Lung (tissue), 12 donors: ENCODE measurements around the gene COPS2. TPM values are rescaled to one million over a fixed set of nuclear protein-coding genes. Genes with fewer than 3 reads are reported as not detected.
A peak's percentile ranks its signal among the peaks of the same experiment; 100 is the strongest.

Source experiments
- ATAC-seq: fragments of 200-7000 bp; cut with Tn5 transposase; one replicate; pipeline ENCODE4 v1.9.1; 2020; ENCODE audit warnings: moderate number of reproducible peaks; ENCODE audit not compliant: insufficient read depth, low FRiP score
- DNase-seq, 3 donors: peaks; one replicate each; pipeline ENCODE4 v3.0.0-alpha.2; 2013 to 2017
- H3K27ac ChIP-seq, 2 donors: one replicate each; pipeline ENCODE4 v1.5.1; 2013; ENCODE audit warnings: mild to moderate bottlenecking in 2 of 2, moderate library complexity in 2 of 2, control low read depth in 1 of 2, inconsistent platforms in 1 of 2, low read depth in 1 of 2, low read length in 1 of 2
- H3K27me3 ChIP-seq, 3 donors: one replicate each; pipeline ENCODE4 v1.5.1; 2013; ENCODE audit warnings: low read length in 2 of 3; ENCODE audit not compliant: control insufficient read depth in 3 of 3, insufficient read depth in 3 of 3
- H3K36me3 ChIP-seq, 4 donors: one replicate each; pipeline ENCODE4 v1.5.1; 2013; ENCODE audit warnings: low read length in 4 of 4, mild to moderate bottlenecking in 1 of 4, moderate library complexity in 1 of 4; ENCODE audit not compliant: control insufficient read depth in 4 of 4, insufficient read depth in 4 of 4
- H3K4me1 ChIP-seq, 5 donors: one replicate each; pipeline ENCODE4 v1.5.1; 2013; ENCODE audit warnings: low read length in 5 of 5, mild to moderate bottlenecking in 2 of 5, moderate library complexity in 1 of 5; ENCODE audit not compliant: control insufficient read depth in 5 of 5, insufficient read depth in 5 of 5
- H3K4me3 ChIP-seq: one replicate; pipeline ENCODE4 v1.5.1; 2013; ENCODE audit warnings: mild to moderate bottlenecking, control low read depth, moderate library complexity
- H3K9ac ChIP-seq, 2 donors: one replicate each; pipeline ENCODE4 v1.5.1; 2013; ENCODE audit warnings: low read length in 2 of 2, control low read depth in 1 of 2; ENCODE audit not compliant: insufficient read depth in 1 of 2
- H3K9me3 ChIP-seq, 4 donors: one replicate each; pipeline ENCODE4 v1.5.1; 2013; ENCODE audit warnings: low read length in 3 of 4, mild to moderate bottlenecking in 1 of 4, moderate library complexity in 1 of 4; ENCODE audit not compliant: control insufficient read depth in 4 of 4, insufficient read depth in 3 of 4
- WGBS, 2 donors: extraction: QIAGEN DNeasy Blood & Tissue Kit; methylation state at CpG; one replicate each; pipeline ENCODE4 v1.1.7; 2013; 5-methylcytosine and 5-hydroxymethylcytosine counted together
- polyA plus RNA-seq, 2 donors: library from polyadenylated mRNA; stranded (reverse); fragments of 200-250 nt; gene quantifications; one replicate each; pipeline ENCODE4 v1.2.1, GENCODE V29; 2013
- total RNA-seq, 2 donors: library from RNA; depleted of rRNA in 1 of 2; stranded (reverse); fragments of >200 nt in 1 of 2; gene quantifications; one replicate each; pipeline ENCODE4 v1.2.1, GENCODE V29; 2014 to 2021
- TF ChIP-seq, protein P1 (sequence below): IDR thresholded peaks from 2 replicates; pipeline ENCODE4 v1.5.1; 2012; ENCODE audit warnings: mild to moderate bottlenecking; ENCODE audit errors: control extremely low read depth, extremely low read depth
- donor health status: control.
- donor health status: control.
- donor health status: Bipolar disorder and iron deficiency.
- donor health status: healthy.
- donor health status: DM: yes; HTN: yes; CAD: no.

COPS2 gene
- total and polyA plus RNA-seq, 4 donors: 36.7 to 117 (median 43.0) TPM

- H3K36me3 ChIP-seq: peaks cover 13 to 24% (median 19%) of the 10 kb centered on the region in 4 donors
- H3K9ac ChIP-seq: no peak overlapping the region
- TF ChIP-seq, protein P1, sequence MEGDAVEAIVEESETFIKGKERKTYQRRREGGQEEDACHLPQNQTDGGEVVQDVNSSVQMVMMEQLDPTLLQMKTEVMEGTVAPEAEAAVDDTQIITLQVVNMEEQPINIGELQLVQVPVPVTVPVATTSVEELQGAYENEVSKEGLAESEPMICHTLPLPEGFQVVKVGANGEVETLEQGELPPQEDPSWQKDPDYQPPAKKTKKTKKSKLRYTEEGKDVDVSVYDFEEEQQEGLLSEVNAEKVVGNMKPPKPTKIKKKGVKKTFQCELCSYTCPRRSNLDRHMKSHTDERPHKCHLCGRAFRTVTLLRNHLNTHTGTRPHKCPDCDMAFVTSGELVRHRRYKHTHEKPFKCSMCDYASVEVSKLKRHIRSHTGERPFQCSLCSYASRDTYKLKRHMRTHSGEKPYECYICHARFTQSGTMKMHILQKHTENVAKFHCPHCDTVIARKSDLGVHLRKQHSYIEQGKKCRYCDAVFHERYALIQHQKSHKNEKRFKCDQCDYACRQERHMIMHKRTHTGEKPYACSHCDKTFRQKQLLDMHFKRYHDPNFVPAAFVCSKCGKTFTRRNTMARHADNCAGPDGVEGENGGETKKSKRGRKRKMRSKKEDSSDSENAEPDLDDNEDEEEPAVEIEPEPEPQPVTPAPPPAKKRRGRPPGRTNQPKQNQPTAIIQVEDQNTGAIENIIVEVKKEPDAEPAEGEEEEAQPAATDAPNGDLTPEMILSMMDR: peak; percentile 37
- DNase-seq (peak; percentile 30 to 78 (median 69)), ATAC-seq (no peak)
- 26 to 34% methylated on average over 3 of the region's 3 CpGs for WGBS, 2 donors
- H3K27me3 ChIP-seq: no peaks in the 10 kb centered on the region
- H3K9me3 ChIP-seq: no peaks in the 10 kb centered on the region
- no peak overlapping the region for H3K4me3 ChIP-seq
- H3K4me1 ChIP-seq: peaks cover 0 to 16% (median 0%) of the 10 kb centered on the region in 5 donors
- no peak overlapping the region for H3K27ac ChIP-seq
Measured at GRCh38 chr15:49145651-49146609, 9.5 kb downstream of the COPS2 start.

DNA sequence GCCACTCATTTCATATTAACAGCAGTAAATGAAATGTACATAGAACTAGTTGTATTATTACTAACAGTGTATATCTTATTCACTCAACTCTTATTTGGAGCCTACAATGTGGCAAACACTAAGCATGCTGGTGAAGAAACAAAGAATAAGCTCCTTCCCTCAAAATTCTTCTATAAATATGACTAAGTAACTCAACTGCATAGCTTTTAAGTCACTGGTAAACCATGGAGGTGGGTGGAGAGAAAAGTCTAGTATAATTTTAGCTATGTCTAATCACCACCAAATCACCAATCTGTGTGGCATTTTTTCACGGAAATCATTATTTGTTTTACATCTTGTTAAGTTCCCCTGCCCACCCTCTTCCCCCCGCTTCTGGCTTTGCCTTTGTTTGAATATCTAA, 17.5 kb downstream of the COPS2 start:
- H3K27ac ChIP-seq: no peak overlapping the region
- no peaks in the 10 kb centered on the region for H3K9me3 ChIP-seq
- DNase-seq: no peak
- TF ChIP-seq, protein P1: no peak
- H3K27me3 ChIP-seq: no peaks in the 10 kb centered on the region
- WGBS, 2 donors: 73 to 82% methylated on average over 2 of the region's 2 CpGs
- no peak for ATAC-seq
- H3K4me1 ChIP-seq: peaks cover 0 to 5% (median 0%) of the 10 kb centered on the region in 5 donors
- peaks cover 15 to 43% (median 30%) of the 10 kb centered on the region in 4 donors for H3K36me3 ChIP-seq
- H3K9ac ChIP-seq: no peak overlapping the region
- H3K4me3 ChIP-seq: no peak overlapping the region

- H3K4me1 ChIP-seq: peaks cover 0 to 5% (median 0%) of the 10 kb centered on the region in 5 donors
- no peak overlapping the region for H3K27ac ChIP-seq
- no peaks in the 10 kb centered on the region for H3K27me3 ChIP-seq
- TF ChIP-seq, protein P1: no peak
- H3K36me3 ChIP-seq: peaks cover 7 to 36% (median 22%) of the 10 kb centered on the region in 4 donors
- ATAC-seq (no peak), DNase-seq (no peak)
- 88 to 94% methylated on average over 3 of the region's 3 CpGs for WGBS, 2 donors
- no peaks in the 10 kb centered on the region for H3K9me3 ChIP-seq
- H3K9ac ChIP-seq: no peak overlapping the region
- H3K4me3 ChIP-seq: no peak overlapping the region
Measured at GRCh38 chr15:49135911-49136310, 19.5 kb downstream of the COPS2 start.
